ENCODE data around the gene ECHDC3.
"Not testable (repeated sequence)": the region's sequence is repeated elsewhere in the genome, so short reads cannot be mapped to it uniquely, and the experiment has no call there.

Gene ECHDC3

GRCh38 chr10:11719496-11720259 lies 22.5 kb upstream of the ECHDC3 start:
- no peak for DNase-seq

GRCh38 chr10:11720260-11720741 lies 21.9 kb upstream of the ECHDC3 start:
- no peak for DNase-seq

GRCh38 chr10:11721806-11722205 lies 20.4 kb upstream of the ECHDC3 start:
- DNase-seq: no peak

- no peak for DNase-seq
These were observed 18.8 kb upstream of the ECHDC3 start for GRCh38 chr10:11723359-11723758.

- DNase-seq: peak; percentile 42
These were observed 17.0 kb upstream of the ECHDC3 start for GRCh38 chr10:11724938-11725776.

- DNase-seq: no peak
These were observed 16.3 kb upstream of the ECHDC3 start for GRCh38 chr10:11725912-11726311.

GRCh38 chr10:11727563-11727962 lies 14.6 kb upstream of the ECHDC3 start:
- no peak for DNase-seq

GRCh38 chr10:11728353-11728752 lies 13.8 kb upstream of the ECHDC3 start:
- DNase-seq: no peak

GRCh38 chr10:11729790-11730315 lies 12.3 kb upstream of the ECHDC3 start:
- no peak for DNase-seq

GRCh38 chr10:11730779-11731178 lies 11.4 kb upstream of the ECHDC3 start:
- no peak for DNase-seq

- not testable (repeated sequence) for DNase-seq
These were observed 5.4 kb upstream of the ECHDC3 start for GRCh38 chr10:11736767-11737166.

GRCh38 chr10:11737258-11738032 lies 4.7 kb upstream of the ECHDC3 start:
- DNase-seq: not testable (repeated sequence)

- no peak for DNase-seq
These were observed 1.3 kb upstream of the ECHDC3 start for GRCh38 chr10:11740907-11741306.

- DNase-seq: no peak
These were observed 574 bp upstream of the ECHDC3 start for GRCh38 chr10:11741608-11742007.

GRCh38 chr10:11742779-11743298 lies 657 bp downstream of the ECHDC3 start:
- DNase-seq: no peak

GRCh38 chr10:11743461-11744338 lies 1.5 kb downstream of the ECHDC3 start:
- DNase-seq: no peak

- no peak for DNase-seq
These were observed 2.9 kb downstream of the ECHDC3 start for GRCh38 chr10:11745045-11745444.

GRCh38 chr10:11746883-11747539 lies 4.8 kb downstream of the ECHDC3 start:
- no peak for DNase-seq

- DNase-seq: no peak
These were observed 6.7 kb downstream of the ECHDC3 start for GRCh38 chr10:11748866-11749265.

- no peak for DNase-seq
These were observed 8.2 kb downstream of the ECHDC3 start for GRCh38 chr10:11750420-11750819.

GRCh38 chr10:11754173-11754572 lies 12.0 kb downstream of the ECHDC3 start:
- DNase-seq: no peak

All from activated CD4-positive, alpha-beta T cell treated with anti-CD3 and anti-CD28 coated beads, Interleukin-10, Interleukin-2, amounts not matched to agents 100 ng/mL and 50 ng/mL, durations not matched to agents 16 hours and 8 hours (primary cell).